ENCODE results near the gene PKN2. TPM values are rescaled to one million over a fixed set of nuclear protein-coding genes. Genes with fewer than 3 reads are reported as not detected.
A peak's percentile ranks its signal among the peaks of the same experiment; 100 is the strongest.
"Not testable (repeated sequence)": the region's sequence is repeated elsewhere in the genome, so short reads cannot be mapped to it uniquely, and the experiment has no call there.

PKN2 gene
- polyA plus RNA-seq, 1 donor: 91.3 TPM

GRCh38 chr1:88787023-88787903 lies 103.2 kb downstream of the PKN2 start:
- DNase-seq: no peak

- no peak for DNase-seq
Observed at GRCh38 chr1:88791192-88791591, 107.1 kb downstream of the PKN2 start.

- DNase-seq: no peak
Observed at GRCh38 chr1:88799491-88799890, 115.4 kb downstream of the PKN2 start.

GRCh38 chr1:88800382-88801051 lies 116.4 kb downstream of the PKN2 start:
- no peak for DNase-seq

GRCh38 chr1:88801575-88802208 lies 117.6 kb downstream of the PKN2 start:
- DNase-seq: no peak

GRCh38 chr1:88802404-88802803 lies 118.3 kb downstream of the PKN2 start:
- no peak for DNase-seq

- DNase-seq: no peak
Observed at GRCh38 chr1:88802950-88803349, 118.9 kb downstream of the PKN2 start.

GRCh38 chr1:88803444-88803843 lies 119.4 kb downstream of the PKN2 start:
- no peak for DNase-seq

GRCh38 chr1:88812366-88812765 lies 128.3 kb downstream of the PKN2 start:
- no peak for DNase-seq

GRCh38 chr1:88813471-88813870 lies 129.4 kb downstream of the PKN2 start:
- peak; percentile 3 for DNase-seq

GRCh38 chr1:88819642-88820041 lies 135.6 kb downstream of the PKN2 start:
- DNase-seq: not testable (repeated sequence)

- no peak for DNase-seq
Observed at GRCh38 chr1:88825721-88826120, 141.6 kb downstream of the PKN2 start.

GRCh38 chr1:88847643-88848042 lies 163.6 kb downstream of the PKN2 start:
- no peak for DNase-seq

- no peak for DNase-seq
Observed at GRCh38 chr1:88851303-88852063, 167.4 kb downstream of the PKN2 start.

- no peak for DNase-seq
Observed at GRCh38 chr1:88867743-88868521, 183.9 kb downstream of the PKN2 start.

GRCh38 chr1:88869644-88870043 lies 185.6 kb downstream of the PKN2 start:
- not testable (repeated sequence) for DNase-seq

GRCh38 chr1:88873737-88874349 lies 189.8 kb downstream of the PKN2 start:
- no peak for DNase-seq

- DNase-seq: no peak
Observed at GRCh38 chr1:88875595-88875994, 191.5 kb downstream of the PKN2 start.

- DNase-seq: no peak
Observed at GRCh38 chr1:88876573-88877365, 192.7 kb downstream of the PKN2 start.

GRCh38 chr1:88877382-88877825 lies 193.3 kb downstream of the PKN2 start:
- DNase-seq: peak; percentile 10

All from left kidney (tissue), 2 donors.